Fibroblast of mammary gland (primary cell): ENCODE results near the gene RTL5.
"Not testable (repeated sequence)": the region's sequence is repeated elsewhere in the genome, so short reads cannot be mapped to it uniquely, and the experiment has no call there.

ENCODE experiments used
- DNase-seq: peaks from one replicate; pipeline ENCODE4 v3.0.0-alpha.2; 2010; ENCODE audit warnings: low read depth
- H3K4me3 ChIP-seq: 2 replicates; pipeline ENCODE4 v1.5.1; 2011; ENCODE audit warnings: low read depth, mild to moderate bottlenecking, low read length, moderate library complexity; ENCODE audit not compliant: control insufficient read depth
- CTCF ChIP-seq: conservative IDR thresholded peaks from 2 replicates; pipeline ENCODE4 v1.5.1; 2011; ENCODE audit warnings: low read depth, low read length, inconsistent platforms; ENCODE audit not compliant: control insufficient read depth, insufficient read depth

Gene RTL5

GRCh38 chrX:72131317-72132294, at the start of gene RTL5:
Gene RTL5 (minus strand): TSS chrX:72131915.
- TF ChIP-seq CTCF: no peak
- peak within 1 kb of the TSS; percentile 45 for H3K4me3 ChIP-seq
- peak; percentile 75 for DNase-seq

GRCh38 chrX:72180539-72180938, 48.8 kb upstream of the RTL5 start:
- TF ChIP-seq CTCF: no peak
- H3K4me3 ChIP-seq: no peak overlapping the region
- no peak for DNase-seq

GRCh38 chrX:72176981-72177380, 45.3 kb upstream of the RTL5 start:
- DNase-seq: no peak
- no peak for TF ChIP-seq CTCF
- H3K4me3 ChIP-seq: no peak overlapping the region

GRCh38 chrX:72176289-72176688, 44.6 kb upstream of the RTL5 start:
- DNase-seq, H3K4me3 ChIP-seq: not testable (repeated sequence)

- H3K4me3 ChIP-seq: no peak overlapping the region
- no peak for TF ChIP-seq CTCF
- DNase-seq: peak; percentile 11
Observed at GRCh38 chrX:72169008-72169728, 37.5 kb upstream of the RTL5 start.

- no peak for TF ChIP-seq CTCF
- DNase-seq: no peak
- no peak overlapping the region for H3K4me3 ChIP-seq
Observed at GRCh38 chrX:72165551-72165950, 33.8 kb upstream of the RTL5 start.

GRCh38 chrX:72159769-72160168, 28.1 kb upstream of the RTL5 start:
- no peak overlapping the region for H3K4me3 ChIP-seq
- no peak for TF ChIP-seq CTCF
- no peak for DNase-seq
